ENCODE measurements around the gene FASTKD2. TPM values are rescaled to one million over a fixed set of nuclear protein-coding genes. Genes with fewer than 3 reads are reported as not detected.

The FASTKD2 gene
- total and polyA plus RNA-seq, 2 of the 4 experiments (the other 2 are of a cell fraction) = 17.6 to 50.4 TPM

DNA sequence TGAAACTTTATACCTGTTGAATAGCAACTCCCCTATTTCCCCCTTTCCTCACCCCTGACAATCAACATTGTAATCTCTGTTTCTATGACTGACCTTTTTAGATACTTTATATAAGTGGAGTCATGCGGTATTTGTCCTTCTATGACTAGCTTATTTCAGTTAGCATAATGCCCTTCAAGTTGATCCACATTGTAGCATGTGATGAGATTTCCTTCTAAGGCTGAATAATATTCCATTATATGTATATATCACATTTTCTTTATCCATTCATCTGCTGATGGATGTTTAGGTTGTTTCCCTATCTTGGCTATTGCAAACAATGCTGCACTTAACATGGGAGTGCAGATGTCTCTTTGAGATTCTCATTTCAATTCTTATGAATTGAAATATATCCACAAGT lies 9.5 kb downstream of the FASTKD2 start:
- H3K27ac ChIP-seq (ENCODE audit: insufficient read depth, low read length) = no peak overlapping the region
- H3K14ac ChIP-seq (replicated peaks; ENCODE audit: low read depth, low read length) = no peak overlapping the region
- ChIA-PET CTCF (no interaction called here), POLR2A (ENCODE audit: unreplicated experiment) (no interaction called here)
- no peaks in the 10 kb centered on the region; a peak in 1 of 4 replicates for H3K79me1 ChIP-seq (ENCODE audit: low read depth in 1 of 2, low read length in 2 of 2)
- no peak overlapping the region for H2BK120ac ChIP-seq (ENCODE audit: low read depth, low read length)
- no peaks in the 10 kb centered on the region for H4K20me1 ChIP-seq (ENCODE audit: insufficient read depth, low read length)
- H3K4me2 ChIP-seq (ENCODE audit: low read depth, low read length) = no peak overlapping the region
- no peak overlapping the region for H3K18ac ChIP-seq (ENCODE audit: low read depth, low read length)
- no TSS peak for BruUV-seq (replicated peaks)
- dilution Hi-C loops (cut with HindIII; ENCODE audit: low sequenced_read_pairs, unreplicated experiment) = no loop called here
- DNase-seq = no peak
- no peak overlapping the region for H2AFZ ChIP-seq (replicated peaks; ENCODE audit: low read length, poor library complexity)
- H4K5ac ChIP-seq (ENCODE audit: low read depth, low read length) = no peak overlapping the region
- no peak overlapping the region for H2BK15ac ChIP-seq (ENCODE audit: low read depth, low read length)
- intact Hi-C loops (cut with micrococcal nuclease) = no loop called here
- no peak overlapping the region for H2BK5ac ChIP-seq (ENCODE audit: low read depth, low read length, poor library complexity, severe bottlenecking)
- no peak overlapping the region for H2AK5ac ChIP-seq (ENCODE audit: low read depth, low read length)
- H3K4me1 ChIP-seq (ENCODE audit: control insufficient read depth, insufficient read depth, low read length) = no peaks in the 10 kb centered on the region
- H3K23ac ChIP-seq (ENCODE audit: low read depth, low read length) = no peak overlapping the region
- no peak overlapping the region for H4K91ac ChIP-seq (ENCODE audit: insufficient read depth, low read depth, low read length)
- H3K4ac ChIP-seq (ENCODE audit: low read depth, low read length) = no peak overlapping the region
- no peak overlapping the region for H2BK20ac ChIP-seq (ENCODE audit: low read depth, low read length)
- no peaks in the 10 kb centered on the region for H3K27me3 ChIP-seq (ENCODE audit: control insufficient read depth, insufficient read depth, low read length)
- in situ Hi-C loops (cut with MboI; ENCODE audit: low sequenced_read_pairs) = loop anchor here (5.0 to 25.0 kb wide), 2 partner anchors 83 to 962 kb away; no protein-coding TSS in a partner anchor
- H4K8ac ChIP-seq (ENCODE audit: low read depth in 2 of 2, low read length in 2 of 2) = no peak overlapping the region
- WGBS, 2 experiments (ENCODE audit: extremely low coverage in 2 of 2, insufficient read length in 1 of 2) = no CpG with 5 or more reads among the region's 1 CpG
- ATAC-seq (ENCODE audit: low read depth) = no peak
- TF ChIP-seq NFE2L2 (IDR thresholded peaks at IDR 0.05; ENCODE audit: low read depth, low read length) (no peak), POLR2A (IDR thresholded peaks at IDR 0.05; ENCODE audit: low read depth, low read length) (no peak), FOS (IDR thresholded peaks at IDR 0.05; ENCODE audit: low read depth, low read length) (no peak), RCOR1 (IDR thresholded peaks at IDR 0.05; ENCODE audit: insufficient replicate concordance, low read length) (no peak), RFX5 (IDR thresholded peaks at IDR 0.05; ENCODE audit: low read depth, low read length) (no peak), BHLHE40 (IDR thresholded peaks at IDR 0.05; ENCODE audit: low read depth, low read length) (no peak), MAFK (IDR thresholded peaks at IDR 0.05; ENCODE audit: low read depth, low read length) (no peak), MXI1 (IDR thresholded peaks at IDR 0.05; ENCODE audit: borderline replicate concordance, low read depth, low read length) (no peak), CHD1 (IDR thresholded peaks at IDR 0.05; ENCODE audit: low read depth, low read length) (no peak), CEBPB (IDR thresholded peaks at IDR 0.05; ENCODE audit: low read depth, low read length) (no peak), USF2 (IDR thresholded peaks at IDR 0.05; ENCODE audit: low read depth, low read length) (no peak), MAZ (IDR thresholded peaks at IDR 0.05; ENCODE audit: borderline replicate concordance, low read depth, low read length) (no peak), RAD21 (IDR thresholded peaks at IDR 0.05; ENCODE audit: low read length) (no peak), SMC3 (IDR thresholded peaks at IDR 0.05; ENCODE audit: low read depth, low read length) (no peak)
- TF ChIP-seq, protein P1, sequence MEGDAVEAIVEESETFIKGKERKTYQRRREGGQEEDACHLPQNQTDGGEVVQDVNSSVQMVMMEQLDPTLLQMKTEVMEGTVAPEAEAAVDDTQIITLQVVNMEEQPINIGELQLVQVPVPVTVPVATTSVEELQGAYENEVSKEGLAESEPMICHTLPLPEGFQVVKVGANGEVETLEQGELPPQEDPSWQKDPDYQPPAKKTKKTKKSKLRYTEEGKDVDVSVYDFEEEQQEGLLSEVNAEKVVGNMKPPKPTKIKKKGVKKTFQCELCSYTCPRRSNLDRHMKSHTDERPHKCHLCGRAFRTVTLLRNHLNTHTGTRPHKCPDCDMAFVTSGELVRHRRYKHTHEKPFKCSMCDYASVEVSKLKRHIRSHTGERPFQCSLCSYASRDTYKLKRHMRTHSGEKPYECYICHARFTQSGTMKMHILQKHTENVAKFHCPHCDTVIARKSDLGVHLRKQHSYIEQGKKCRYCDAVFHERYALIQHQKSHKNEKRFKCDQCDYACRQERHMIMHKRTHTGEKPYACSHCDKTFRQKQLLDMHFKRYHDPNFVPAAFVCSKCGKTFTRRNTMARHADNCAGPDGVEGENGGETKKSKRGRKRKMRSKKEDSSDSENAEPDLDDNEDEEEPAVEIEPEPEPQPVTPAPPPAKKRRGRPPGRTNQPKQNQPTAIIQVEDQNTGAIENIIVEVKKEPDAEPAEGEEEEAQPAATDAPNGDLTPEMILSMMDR (conservative IDR thresholded peaks at IDR 0.05; ENCODE audit: low read depth, low read length) = no peak
- TF ChIP-seq, protein P2, sequence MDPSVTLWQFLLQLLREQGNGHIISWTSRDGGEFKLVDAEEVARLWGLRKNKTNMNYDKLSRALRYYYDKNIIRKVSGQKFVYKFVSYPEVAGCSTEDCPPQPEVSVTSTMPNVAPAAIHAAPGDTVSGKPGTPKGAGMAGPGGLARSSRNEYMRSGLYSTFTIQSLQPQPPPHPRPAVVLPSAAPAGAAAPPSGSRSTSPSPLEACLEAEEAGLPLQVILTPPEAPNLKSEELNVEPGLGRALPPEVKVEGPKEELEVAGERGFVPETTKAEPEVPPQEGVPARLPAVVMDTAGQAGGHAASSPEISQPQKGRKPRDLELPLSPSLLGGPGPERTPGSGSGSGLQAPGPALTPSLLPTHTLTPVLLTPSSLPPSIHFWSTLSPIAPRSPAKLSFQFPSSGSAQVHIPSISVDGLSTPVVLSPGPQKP (IDR thresholded peaks at IDR 0.05; ENCODE audit: borderline replicate concordance, low read depth, low read length) = no peak
- no peaks in the 10 kb centered on the region for H3K9me3 ChIP-seq (ENCODE audit: control insufficient read depth, insufficient read depth, low read length)
- H3K56ac ChIP-seq (ENCODE audit: extremely low read depth, insufficient read depth, low read length) = no peak overlapping the region
- H3K36me3 ChIP-seq (ENCODE audit: control insufficient read depth, insufficient read depth, low read length) = peaks cover 13% of the 10 kb centered on the region
- H2AK9ac ChIP-seq (replicated peaks; ENCODE audit: low read depth, low read length, poor library complexity) = no peak overlapping the region
- no peak overlapping the region for H3K4me3 ChIP-seq (ENCODE audit: insufficient read depth, low read depth, low read length)
- H3K9ac ChIP-seq (ENCODE audit: low read depth, low read length) = no peak overlapping the region
- no peaks in the 10 kb centered on the region for H3K9me1 ChIP-seq (ENCODE audit: insufficient read depth, low read length)
